Gastroesophageal sphincter (tissue), 4 donors: Measurements from ENCODE around the gene FAM111B. TPM values are rescaled to one million over a fixed set of nuclear protein-coding genes. Genes with fewer than 3 reads are reported as not detected.
"Not testable (repeated sequence)": the region's sequence is repeated elsewhere in the genome, so short reads cannot be mapped to it uniquely, and the experiment has no call there.

Experiments used
- ATAC-seq: fragments of 150-250 bp; one replicate; pipeline ENCODE4 v1.9.1; 2016; ENCODE audit warnings: mild to moderate bottlenecking, moderate library complexity
- H3K27ac ChIP-seq, 4 donors: fragments of 200-600 bp; sonication (generic) in 3 of 4; 1 replicate in 3 of 4; 2 replicates in 1 of 4; pipeline ENCODE4 v1.5.1; 2016 to 2019
- H3K27me3 ChIP-seq: fragments of 200-600 bp; sonication (generic); one replicate; pipeline ENCODE4 v1.5.1; 2019
- H3K36me3 ChIP-seq, 2 donors: fragments of 200-600 bp; sonication (generic); one replicate each; pipeline ENCODE4 v1.5.1; 2019; ENCODE audit warnings: control low read depth in 1 of 2
- H3K4me1 ChIP-seq, 3 donors: fragments of 200-600 bp; sonication (generic); 1 replicate in 2 of 3; 2 replicates in 1 of 3; pipeline ENCODE4 v1.5.1; 2016 to 2019; ENCODE audit warnings: control low read depth in 2 of 3
- H3K4me3 ChIP-seq, 2 donors: fragments of 200-600 bp; sonication (generic); one replicate each; pipeline ENCODE4 v1.5.1; 2019; ENCODE audit warnings: mild to moderate bottlenecking in 1 of 2, moderate library complexity in 1 of 2
- H3K9me3 ChIP-seq, 3 donors: fragments of 200-600 bp; sonication (generic); one replicate each; pipeline ENCODE4 v1.5.1; 2017 to 2019; ENCODE audit warnings: control low read depth in 2 of 3
- EP300 ChIP-seq: sonication (generic); formaldehyde crosslinking; IDR thresholded peaks from one replicate; pipeline ENCODE4 v1.6.1; 2017; ENCODE audit warnings: antibody characterized with exemption, mild to moderate bottlenecking
- POLR2A ChIP-seq, 2 donors: fragments of 450-650 bp; IDR thresholded peaks; one replicate each; pipeline ENCODE4 v1.6.1; 2017; ENCODE audit warnings: antibody characterized with exemption in 2 of 2, mild to moderate bottlenecking in 2 of 2, moderate library complexity in 1 of 2
- POLR2AphosphoS5 ChIP-seq: sonication (generic); formaldehyde crosslinking; IDR thresholded peaks from one replicate; pipeline ENCODE4 v1.6.1; 2017; ENCODE audit warnings: antibody characterized with exemption
- WGBS, 2 donors: methylation state at CpG; one replicate each; pipeline ENCODE4 v1.1.5; 2018; ENCODE audit warnings: low coverage in 1 of 2; 5-methylcytosine and 5-hydroxymethylcytosine counted together
- total RNA-seq, 4 donors: library from RNA; depleted of rRNA; stranded (reverse); fragments of >200 nt; gene quantifications; one replicate each; pipeline ENCODE4 v1.1.0, GENCODE V29; 2016
- TF ChIP-seq, protein P1 (sequence below), 4 experiments: fragments of 200-600 bp in 2 of 4; fragments of 450-650 bp in 2 of 4; sonication (generic) in 1 of 4; IDR thresholded peaks; one replicate each; pipeline ENCODE4 v1.5.1; 2017 to 2019; ENCODE audit warnings: antibody characterized with exemption in 4 of 4, mild to moderate bottlenecking in 2 of 4, moderate library complexity in 2 of 4

Gene FAM111B
- total RNA-seq, 4 donors from 2014 or later: 0.13 to 1.4 TPM; not detected in 2

DNA sequence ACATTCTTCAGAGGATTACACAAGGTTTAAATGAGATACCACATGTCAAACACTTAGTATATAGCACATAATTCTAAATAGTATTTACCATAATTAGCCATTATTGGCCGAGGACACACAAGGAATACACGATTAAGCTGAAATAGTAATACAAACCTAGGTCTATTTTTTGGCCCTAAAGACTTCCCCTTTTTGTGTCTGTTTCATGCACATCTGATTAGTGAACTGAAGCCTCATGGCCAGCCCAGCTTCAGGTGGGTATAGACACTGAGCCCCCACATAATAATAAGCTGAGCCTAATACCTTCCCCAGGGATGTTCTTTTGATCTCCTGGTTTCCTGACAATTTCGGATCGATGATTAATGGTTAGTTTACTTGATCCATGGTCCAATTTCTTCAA is 18.9 kb upstream of the FAM111B start:
- no peak for ATAC-seq
- 92 to 93% methylated on average over 4 of the region's 4 CpGs for WGBS, 2 donors

DNA sequence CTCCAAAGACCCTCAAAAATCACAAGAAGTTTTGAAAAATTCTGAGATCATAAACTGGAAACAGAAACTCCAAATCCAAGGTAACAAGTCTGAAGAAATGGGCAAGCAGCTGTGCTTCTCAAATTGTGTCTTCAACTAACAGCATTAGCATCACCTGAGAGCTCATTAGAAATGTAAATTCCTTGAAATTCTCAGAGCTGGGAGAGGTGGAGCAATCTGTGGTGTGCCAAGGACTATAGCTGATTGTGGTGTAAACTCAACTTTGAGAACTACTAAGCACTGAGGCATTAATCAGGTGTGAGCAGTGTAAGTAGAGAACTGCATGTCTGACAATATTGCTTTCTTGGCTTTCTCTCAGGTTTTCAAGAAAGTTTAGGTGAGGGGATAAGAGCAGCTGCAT is 13.5 kb upstream of the FAM111B start:
- H3K36me3 ChIP-seq, H3K9me3 ChIP-seq, H3K27ac ChIP-seq, H3K4me3 ChIP-seq, ATAC-seq, H3K4me1 ChIP-seq: not testable (repeated sequence)
- H3K27me3 ChIP-seq: peaks cover 19% of the 10 kb centered on the region

More for the DNA sequence above, 18.9 kb upstream of the FAM111B start:
- no peaks in the 10 kb centered on the region for H3K9me3 ChIP-seq
- peaks cover 11% of the 10 kb centered on the region for H3K27me3 ChIP-seq
- TF ChIP-seq POLR2A (IDR thresholded peaks at IDR 0.05): no peak
- TF ChIP-seq, protein P1, sequence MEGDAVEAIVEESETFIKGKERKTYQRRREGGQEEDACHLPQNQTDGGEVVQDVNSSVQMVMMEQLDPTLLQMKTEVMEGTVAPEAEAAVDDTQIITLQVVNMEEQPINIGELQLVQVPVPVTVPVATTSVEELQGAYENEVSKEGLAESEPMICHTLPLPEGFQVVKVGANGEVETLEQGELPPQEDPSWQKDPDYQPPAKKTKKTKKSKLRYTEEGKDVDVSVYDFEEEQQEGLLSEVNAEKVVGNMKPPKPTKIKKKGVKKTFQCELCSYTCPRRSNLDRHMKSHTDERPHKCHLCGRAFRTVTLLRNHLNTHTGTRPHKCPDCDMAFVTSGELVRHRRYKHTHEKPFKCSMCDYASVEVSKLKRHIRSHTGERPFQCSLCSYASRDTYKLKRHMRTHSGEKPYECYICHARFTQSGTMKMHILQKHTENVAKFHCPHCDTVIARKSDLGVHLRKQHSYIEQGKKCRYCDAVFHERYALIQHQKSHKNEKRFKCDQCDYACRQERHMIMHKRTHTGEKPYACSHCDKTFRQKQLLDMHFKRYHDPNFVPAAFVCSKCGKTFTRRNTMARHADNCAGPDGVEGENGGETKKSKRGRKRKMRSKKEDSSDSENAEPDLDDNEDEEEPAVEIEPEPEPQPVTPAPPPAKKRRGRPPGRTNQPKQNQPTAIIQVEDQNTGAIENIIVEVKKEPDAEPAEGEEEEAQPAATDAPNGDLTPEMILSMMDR (IDR thresholded peaks at IDR 0.05): no peak
- TF ChIP-seq EP300: no peak
- no peak for TF ChIP-seq POLR2AphosphoS5
- no peak overlapping the region for H3K27ac ChIP-seq
- H3K36me3 ChIP-seq: no peaks in the 10 kb centered on the region
- H3K4me1 ChIP-seq: no peaks in the 10 kb centered on the region
- H3K4me3 ChIP-seq: no peak overlapping the region

GRCh38 chr11:59095225-59095624 is 11.8 kb upstream of the FAM111B start:
- not testable (repeated sequence) for H3K9me3 ChIP-seq, H3K4me1 ChIP-seq, H3K27ac ChIP-seq, ATAC-seq, H3K36me3 ChIP-seq, H3K4me3 ChIP-seq
- WGBS, 2 donors: 60 to 83% methylated on average over 1 of the region's 1 CpG
- H3K27me3 ChIP-seq: peaks cover 22% of the 10 kb centered on the region

- not testable (repeated sequence) for H3K4me3 ChIP-seq, H3K36me3 ChIP-seq, H3K4me1 ChIP-seq, H3K27ac ChIP-seq, ATAC-seq, H3K9me3 ChIP-seq
- H3K27me3 ChIP-seq: peaks cover 31% of the 10 kb centered on the region
- WGBS, 2 donors: 56 to 59% methylated on average over 4 to 5 of the region's 5 CpGs
Measured at GRCh38 chr11:59095972-59096575, 11.0 kb upstream of the FAM111B start.

DNA sequence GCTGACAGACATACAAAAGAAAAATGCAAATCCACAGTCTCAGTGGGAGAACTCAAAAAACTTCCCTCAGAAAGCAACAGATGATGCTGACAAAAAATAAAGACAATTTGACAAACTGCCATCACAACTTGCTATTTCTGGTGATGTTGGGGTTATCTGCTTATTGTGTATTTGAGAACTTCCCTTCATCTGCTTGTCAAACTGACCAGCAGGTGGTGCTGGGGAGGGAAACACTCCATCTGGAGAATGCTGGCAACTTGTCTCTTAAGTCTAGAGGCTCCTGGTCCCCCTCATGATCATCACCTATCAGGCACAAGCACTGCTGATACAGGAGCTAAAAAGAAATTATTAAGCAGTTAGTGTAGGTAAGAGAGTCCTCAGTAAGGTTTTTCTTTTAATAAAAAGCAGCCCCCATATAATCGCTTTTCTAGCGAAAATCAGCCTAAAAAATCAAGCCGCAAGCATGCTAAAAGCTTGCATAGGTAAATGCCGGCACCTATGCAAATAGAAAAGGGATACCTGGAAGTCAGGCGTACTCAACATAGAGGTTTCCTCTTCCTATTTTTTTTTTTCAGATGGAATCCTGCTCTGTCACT is 9.8 kb upstream of the FAM111B start:
- peaks cover 42% of the 10 kb centered on the region for H3K27me3 ChIP-seq
- ATAC-seq: no peak
- H3K4me3 ChIP-seq: no peak overlapping the region
- no peak for TF ChIP-seq POLR2AphosphoS5
- TF ChIP-seq, protein P1 (IDR thresholded peaks at IDR 0.05): peak; percentile 35 to 65 (median 51)
- no peak overlapping the region for H3K27ac ChIP-seq
- H3K9me3 ChIP-seq: no peaks in the 10 kb centered on the region
- peaks cover 0 to 7% (median 1%) of the 10 kb centered on the region in 3 donors for H3K4me1 ChIP-seq
- no peaks in the 10 kb centered on the region for H3K36me3 ChIP-seq
- 93 to 94% methylated on average over 5 of the region's 5 CpGs for WGBS, 2 donors

GRCh38 chr11:59097938-59098337 is 9.1 kb upstream of the FAM111B start:
- not testable (repeated sequence) for H3K36me3 ChIP-seq, H3K9me3 ChIP-seq, H3K27ac ChIP-seq, H3K4me3 ChIP-seq, ATAC-seq, H3K4me1 ChIP-seq
- 82 to 89% methylated on average over 3 to 6 of the region's 8 CpGs for WGBS, 2 donors
- H3K27me3 ChIP-seq: peaks cover 44% of the 10 kb centered on the region

DNA sequence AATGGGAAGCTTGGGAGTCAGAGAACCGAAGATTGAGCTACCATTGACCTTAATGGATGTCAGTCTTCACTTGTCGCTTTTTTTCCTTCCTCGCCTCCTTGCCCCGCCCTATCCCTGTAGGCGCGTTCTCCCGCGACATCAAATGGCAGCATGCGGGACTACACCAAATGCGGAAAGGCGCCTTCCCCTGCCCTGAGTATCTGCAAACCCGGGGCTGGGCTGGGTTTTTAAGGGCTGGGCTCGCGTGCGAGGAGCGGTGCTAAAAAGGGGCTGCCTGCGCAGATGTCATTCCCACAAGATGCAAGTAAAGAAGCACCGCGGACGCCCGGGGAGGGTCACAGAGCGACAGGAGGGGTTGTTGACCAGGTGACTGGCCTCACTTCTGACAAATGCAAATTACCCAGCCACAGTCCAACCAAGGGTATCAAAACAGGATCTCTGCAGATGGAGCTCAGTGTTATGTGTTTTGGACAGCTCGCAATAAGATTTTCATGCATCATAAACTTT is 4.7 kb upstream of the FAM111B start:
- WGBS, 2 donors: 6 to 19% methylated on average over 16 to 19 of the region's 23 CpGs
- Histone ChIP-seq H3K27me3 (peaks cover 46% of the 10 kb centered on the region), H3K36me3 (no peaks in the 10 kb centered on the region), H3K4me1 (peaks cover 0 to 25% (median 9%) of the 10 kb centered on the region in 3 donors), H3K9me3 (no peaks in the 10 kb centered on the region), H3K4me3 (peak overlapping the region in 1 of 2 donors; percentile 26), H3K27ac (no peak overlapping the region)
- TF ChIP-seq EP300 (no peak), POLR2AphosphoS5 (no peak), POLR2A (IDR thresholded peaks at IDR 0.05) (no peak)
- TF ChIP-seq, protein P1 (IDR thresholded peaks at IDR 0.05): peak in 1 of 4 experiments; percentile 31
- no peak for ATAC-seq

DNA sequence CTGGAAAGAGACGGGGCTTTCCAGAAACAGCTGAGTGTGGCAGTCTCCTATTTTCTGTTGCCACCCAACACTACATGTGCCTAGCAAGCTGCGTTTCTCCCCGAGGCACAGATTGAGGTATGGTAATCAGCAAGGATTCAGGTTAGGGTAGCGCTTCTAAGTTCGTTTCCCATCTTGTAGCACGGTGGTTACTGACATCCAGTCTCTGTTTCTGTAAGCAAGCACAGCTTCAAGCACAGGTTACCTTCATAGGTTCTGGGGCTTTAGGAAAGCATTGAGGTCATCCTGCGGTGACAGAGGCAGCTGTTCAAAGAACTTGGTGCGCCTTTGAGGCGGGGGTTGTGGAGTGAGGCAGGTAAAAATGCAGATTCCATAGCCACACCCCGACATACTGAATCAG is 684 bp downstream of the FAM111B start:
- not testable (repeated sequence) for H3K9me3 ChIP-seq, H3K27me3 ChIP-seq, H3K4me3 ChIP-seq, H3K36me3 ChIP-seq, ATAC-seq, H3K27ac ChIP-seq
- 32 to 41% methylated on average over 5 to 7 of the region's 10 CpGs for WGBS, 2 donors
- H3K4me1 ChIP-seq: peaks cover 0 to 21% (median 5%) of the 10 kb centered on the region in 3 donors
